Psoas muscle (tissue), 8 donors: ENCODE results near the gene BCL6B. TPM values are rescaled to one million over a fixed set of nuclear protein-coding genes. Genes with fewer than 3 reads are reported as not detected.

Source experiments
- ATAC-seq, 4 donors: fragments of 200-7000 bp; cut with Tn5 transposase; one replicate each; pipeline ENCODE4 v1.9.1; 2020; ENCODE audit warnings: moderate library complexity in 3 of 4, mild to moderate bottlenecking in 2 of 4
- DNase-seq, 2 donors: peaks; one replicate each; pipeline ENCODE4 v3.0.0-alpha.2; 2020
- H3K27ac ChIP-seq: fragments of 200-600 bp; one replicate; pipeline ENCODE4 v1.8.0; 2022
- H3K27me3 ChIP-seq, 3 donors: fragments of 200-600 bp in 1 of 3; one replicate each; pipeline versions ENCODE4 v1.6.1 to v1.8.0; 2013 to 2022; ENCODE audit warnings: low read length in 2 of 3, mild to moderate bottlenecking in 2 of 3, moderate library complexity in 1 of 3; ENCODE audit not compliant: insufficient read depth in 3 of 3
- H3K36me3 ChIP-seq, 2 donors: fragments of 200-600 bp in 1 of 2; one replicate each; pipeline versions ENCODE4 v1.6.1 to v1.8.0; 2013 to 2022; ENCODE audit warnings: low read depth in 1 of 2, mild to moderate bottlenecking in 1 of 2, moderate library complexity in 1 of 2; ENCODE audit not compliant: insufficient read depth in 1 of 2
- H3K4me1 ChIP-seq: fragments of 200-600 bp; one replicate; pipeline ENCODE4 v1.8.0; 2022
- H3K4me3 ChIP-seq: fragments of 200-600 bp; one replicate; pipeline ENCODE4 v1.8.0; 2022; ENCODE audit warnings: mild to moderate bottlenecking
- H3K9me3 ChIP-seq: fragments of 200-600 bp; one replicate; pipeline ENCODE4 v1.8.0; 2022
- CTCF ChIP-seq: fragments of 200-600 bp; IDR thresholded peaks from one replicate; pipeline ENCODE4 v1.8.0; 2022; ENCODE audit warnings: antibody characterized with exemption
- WGBS, 3 donors: extraction: QIAGEN DNeasy Blood & Tissue Kit; methylation state at CpG; one replicate each; pipeline versions ENCODE4 v1.1.6 to v1.1.7; 2013; 5-methylcytosine and 5-hydroxymethylcytosine counted together
- intact Hi-C, 2 donors: fragments of 100-400 bp; cut with DNase I; formaldehyde crosslinking; loops; one replicate each; pipeline versions ENCODE4 v1.11.0 to v1.14.2; 2022
- polyA plus RNA-seq, 3 donors: library from polyadenylated mRNA; stranded (reverse); fragments of 200-250 nt; gene quantifications; one replicate each; pipeline ENCODE4 v1.2.3, GENCODE V29; 2013
- total RNA-seq, 4 donors: library from RNA; stranded (reverse); fragmentation: NEBNext Ultra II Directional in 2 of 4; extraction: Animal tissue kit (Norgen Biotek cat#: 25700) in 2 of 4; gene quantifications; one replicate each; pipeline versions ENCODE4 v1.2.1 to v1.2.4, GENCODE V29; 2021 to 2023
- donor health status: healthy with polysubstance abuse.
- donor health status: DM: no; HTN: no; CAD: no; lungs with moderate emphysema.
- donor health status: Bipolar disorder and iron deficiency.
- donor health status: healthy.
- donor health status: DM: yes; HTN: yes; CAD: no.
- donor health status: DM: no; HTN: no; CAD: no.
- donor health status: DM: no; HTN: no; CAD: no.
- donor health status: DM: yes; HTN: yes; CAD: no.

BCL6B gene
- total and polyA plus RNA-seq, 7 donors, result 2.0 to 11.9 (median 6.1) TPM

GRCh38 chr17:7001318-7001961, 21.4 kb upstream of the BCL6B start:
- H3K4me3 ChIP-seq, result no peak overlapping the region
- WGBS, 3 donors, result 69 to 75% (median 73%) methylated on average over 10 of the region's 10 CpGs
- H3K4me1 ChIP-seq, result no peaks in the 10 kb centered on the region
- intact Hi-C loops, result loop anchor here (5.0 to 10.0 kb wide), 4 partner anchors 89 to 337 kb away; no protein-coding TSS in a partner anchor
- no peak for DNase-seq
- H3K27me3 ChIP-seq, result no peaks in the 10 kb centered on the region
- no peaks in the 10 kb centered on the region for H3K9me3 ChIP-seq
- H3K27ac ChIP-seq, result no peak overlapping the region
- ATAC-seq, result no peak
- H3K36me3 ChIP-seq, result peaks cover 5 to 50% of the 10 kb centered on the region in 2 donors
- peak; percentile 35 for TF ChIP-seq CTCF

GRCh38 chr17:7002288-7003047, 20.4 kb upstream of the BCL6B start:
- Histone ChIP-seq H3K36me3 (peaks cover 5 to 50% of the 10 kb centered on the region in 2 donors), H3K4me3 (no peak overlapping the region), H3K27ac (no peak overlapping the region), H3K4me1 (no peaks in the 10 kb centered on the region), H3K9me3 (no peaks in the 10 kb centered on the region), H3K27me3 (no peaks in the 10 kb centered on the region)
- no peak for TF ChIP-seq CTCF
- ATAC-seq (no peak), DNase-seq (no peak)
- intact Hi-C loops, result loop anchor here (5.0 to 10.0 kb wide), 4 partner anchors 90 to 338 kb away; no protein-coding TSS in a partner anchor
- 92 to 94% (median 93%) methylated on average over 6 of the region's 6 CpGs for WGBS, 3 donors

- H3K36me3 ChIP-seq, result peaks cover 7 to 57% of the 10 kb centered on the region in 2 donors
- H3K9me3 ChIP-seq, result no peaks in the 10 kb centered on the region
- no peaks in the 10 kb centered on the region for H3K27me3 ChIP-seq
- 94 to 95% (median 94%) methylated on average over 2 of the region's 2 CpGs for WGBS, 3 donors
- H3K27ac ChIP-seq, result no peak overlapping the region
- no peaks in the 10 kb centered on the region for H3K4me1 ChIP-seq
- ATAC-seq, result no peak
- DNase-seq, result no peak
- H3K4me3 ChIP-seq, result no peak overlapping the region
- TF ChIP-seq CTCF, result no peak
- intact Hi-C loops, result loop anchor here (5.0 to 10.0 kb wide), 4 partner anchors 91 to 339 kb away; no protein-coding TSS in a partner anchor
Observed at GRCh38 chr17:7003745-7004144, 19.1 kb upstream of the BCL6B start.

GRCh38 chr17:7004398-7005253, 18.2 kb upstream of the BCL6B start:
- no peak overlapping the region for H3K27ac ChIP-seq
- H3K9me3 ChIP-seq, result no peaks in the 10 kb centered on the region
- whole genome bisulfite sequencing, 3 donors, result 91 to 95% (median 94%) methylated on average over 2 of the region's 2 CpGs
- no peak overlapping the region for H3K4me3 ChIP-seq
- peaks cover 7 to 51% of the 10 kb centered on the region in 2 donors for H3K36me3 ChIP-seq
- DNase-seq (peak in 1 of 2 donors; percentile 49), ATAC-seq (peak; percentile 60 to 86 (median 76))
- no peaks in the 10 kb centered on the region for H3K27me3 ChIP-seq
- peak; percentile 64 for TF ChIP-seq CTCF
- H3K4me1 ChIP-seq, result no peaks in the 10 kb centered on the region
- intact Hi-C loops, result loop anchor here (1.0 to 10.0 kb wide), 5 partner anchors 91 to 340 kb away; no protein-coding TSS in a partner anchor
